WI38 (cell line): ENCODE data around the gene TMEM240.
"Not testable (repeated sequence)": the region's sequence is repeated elsewhere in the genome, so short reads cannot be mapped to it uniquely, and the experiment has no call there.

Experiments used
- H3K4me3 ChIP-seq: 2 replicates; pipeline ENCODE4 v1.5.1; 2011; ENCODE audit warnings: low read depth, mild to moderate bottlenecking, control low read depth, low read length
- TF ChIP-seq, protein P1 (sequence below): IDR thresholded peaks from 2 replicates; pipeline ENCODE4 v1.5.1; 2012; ENCODE audit warnings: low read depth, mild to moderate bottlenecking, control low read depth, low read length

TMEM240 gene

DNA sequence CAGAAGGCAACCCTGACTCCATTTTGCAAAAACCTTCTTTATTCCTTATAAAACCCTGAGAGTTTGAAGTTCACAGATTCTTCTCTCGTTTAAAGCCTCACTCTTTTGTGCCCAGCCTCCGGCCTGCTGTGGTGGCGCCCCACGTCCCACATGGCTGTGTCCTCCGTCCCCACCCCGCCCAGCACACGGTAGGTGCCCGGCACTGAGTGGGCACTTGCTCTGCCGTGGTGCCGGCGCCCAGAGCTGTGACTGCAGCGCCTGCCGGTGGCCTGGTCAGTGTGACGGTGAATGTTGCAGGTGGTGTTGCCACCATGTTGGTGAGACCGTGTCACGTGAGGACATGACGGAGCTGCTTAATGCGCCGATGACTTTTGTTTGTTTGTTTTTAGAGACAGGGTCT is 19.1 kb downstream of the TMEM240 start:
- no peak overlapping the region for H3K4me3 ChIP-seq
- TF ChIP-seq, protein P1, sequence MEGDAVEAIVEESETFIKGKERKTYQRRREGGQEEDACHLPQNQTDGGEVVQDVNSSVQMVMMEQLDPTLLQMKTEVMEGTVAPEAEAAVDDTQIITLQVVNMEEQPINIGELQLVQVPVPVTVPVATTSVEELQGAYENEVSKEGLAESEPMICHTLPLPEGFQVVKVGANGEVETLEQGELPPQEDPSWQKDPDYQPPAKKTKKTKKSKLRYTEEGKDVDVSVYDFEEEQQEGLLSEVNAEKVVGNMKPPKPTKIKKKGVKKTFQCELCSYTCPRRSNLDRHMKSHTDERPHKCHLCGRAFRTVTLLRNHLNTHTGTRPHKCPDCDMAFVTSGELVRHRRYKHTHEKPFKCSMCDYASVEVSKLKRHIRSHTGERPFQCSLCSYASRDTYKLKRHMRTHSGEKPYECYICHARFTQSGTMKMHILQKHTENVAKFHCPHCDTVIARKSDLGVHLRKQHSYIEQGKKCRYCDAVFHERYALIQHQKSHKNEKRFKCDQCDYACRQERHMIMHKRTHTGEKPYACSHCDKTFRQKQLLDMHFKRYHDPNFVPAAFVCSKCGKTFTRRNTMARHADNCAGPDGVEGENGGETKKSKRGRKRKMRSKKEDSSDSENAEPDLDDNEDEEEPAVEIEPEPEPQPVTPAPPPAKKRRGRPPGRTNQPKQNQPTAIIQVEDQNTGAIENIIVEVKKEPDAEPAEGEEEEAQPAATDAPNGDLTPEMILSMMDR: no peak

DNA sequence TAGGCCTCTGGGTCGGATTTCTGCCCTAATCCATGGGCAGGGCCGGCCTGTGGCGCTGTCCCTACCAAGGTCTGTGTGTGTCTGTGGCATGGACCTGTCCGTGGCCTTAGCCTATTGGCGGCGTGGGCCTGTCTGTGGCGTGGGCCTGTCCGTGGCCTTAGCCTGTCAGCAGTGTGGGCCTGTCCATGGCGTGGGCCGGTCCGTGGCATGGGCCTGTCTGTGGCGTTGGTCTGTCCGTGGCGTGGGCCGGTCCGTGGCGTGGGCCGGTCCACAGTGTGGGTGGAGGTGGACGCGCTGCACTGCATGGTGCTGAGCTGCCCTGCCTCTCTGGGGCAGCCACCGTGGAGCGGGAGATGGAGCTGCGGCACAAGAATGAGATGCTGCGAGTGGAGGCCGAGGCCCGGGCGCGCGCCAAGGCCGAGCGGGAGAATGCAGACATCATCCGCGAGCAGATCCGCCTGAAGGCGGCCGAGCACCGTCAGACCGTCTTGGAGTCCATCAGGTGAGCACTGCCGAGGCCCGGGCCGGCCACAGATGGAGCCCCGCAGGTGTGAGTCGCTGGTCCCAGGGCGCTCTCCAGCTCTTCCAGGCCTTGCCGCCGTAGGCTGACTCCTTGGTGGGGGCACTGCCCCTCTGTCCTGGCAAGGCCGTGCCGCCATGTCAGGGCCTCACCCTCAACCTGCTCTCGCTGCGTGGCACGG is 20.5 kb downstream of the TMEM240 start:
- not testable (repeated sequence) for H3K4me3 ChIP-seq

GRCh38 chr1:1518621-1519007 is 21.8 kb downstream of the TMEM240 start:
- H3K4me3 ChIP-seq: not testable (repeated sequence)

DNA sequence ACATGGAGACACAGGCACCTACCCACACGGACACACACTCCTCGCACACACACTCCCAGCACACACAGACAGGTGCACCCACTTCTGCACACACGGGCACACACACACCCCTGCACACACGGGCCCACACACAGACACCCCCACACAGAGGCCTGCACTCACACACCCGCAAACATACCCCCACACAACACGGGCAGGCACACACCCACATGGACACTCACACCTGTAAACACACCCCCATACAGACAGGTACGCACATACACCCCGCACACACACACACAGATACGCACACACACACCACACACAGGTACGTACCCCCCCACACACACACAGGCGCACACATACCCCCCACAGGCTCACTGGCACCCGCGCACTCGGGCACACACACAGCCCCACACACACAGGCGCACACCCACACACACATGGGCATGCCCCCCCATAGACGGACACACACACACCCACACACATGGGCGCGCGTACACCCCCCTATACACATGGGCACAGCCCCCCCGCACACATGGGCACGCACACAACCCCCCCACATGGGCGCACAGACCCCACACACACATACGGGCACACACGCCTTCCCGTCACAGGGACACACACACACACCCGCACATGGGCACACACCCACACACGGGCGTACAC is 22.3 kb downstream of the TMEM240 start:
- no peak overlapping the region for H3K4me3 ChIP-seq
- TF ChIP-seq, protein P1: no peak

- not testable (repeated sequence) for H3K4me3 ChIP-seq
Measured at GRCh38 chr1:1516923-1517322, 23.5 kb downstream of the TMEM240 start.

DNA sequence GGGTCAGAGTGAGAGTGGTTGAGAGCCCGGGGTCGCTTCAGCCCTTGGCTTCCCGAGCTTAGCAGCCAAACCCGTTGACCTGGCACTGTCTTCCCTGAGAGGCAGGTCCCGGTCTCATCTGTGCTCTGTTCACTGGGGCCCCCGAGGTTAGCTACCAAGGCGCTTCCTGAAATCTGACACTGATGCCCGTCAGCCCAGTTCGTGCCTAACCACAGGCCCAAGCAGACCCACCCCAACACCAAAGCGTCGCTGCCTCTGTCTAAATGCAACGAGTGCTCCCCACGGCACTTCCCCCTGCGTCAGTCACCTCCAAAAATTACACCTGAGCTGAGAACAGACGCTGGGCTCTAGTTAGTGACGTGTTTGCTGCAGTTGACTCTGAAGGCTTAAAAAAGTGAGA is 26.0 kb downstream of the TMEM240 start:
- H3K4me3 ChIP-seq: not testable (repeated sequence)

GRCh38 chr1:1513675-1514074 is 26.7 kb downstream of the TMEM240 start:
- H3K4me3 ChIP-seq: peak overlapping the region; percentile 31; the same call in 1 of the 2 replicates

DNA sequence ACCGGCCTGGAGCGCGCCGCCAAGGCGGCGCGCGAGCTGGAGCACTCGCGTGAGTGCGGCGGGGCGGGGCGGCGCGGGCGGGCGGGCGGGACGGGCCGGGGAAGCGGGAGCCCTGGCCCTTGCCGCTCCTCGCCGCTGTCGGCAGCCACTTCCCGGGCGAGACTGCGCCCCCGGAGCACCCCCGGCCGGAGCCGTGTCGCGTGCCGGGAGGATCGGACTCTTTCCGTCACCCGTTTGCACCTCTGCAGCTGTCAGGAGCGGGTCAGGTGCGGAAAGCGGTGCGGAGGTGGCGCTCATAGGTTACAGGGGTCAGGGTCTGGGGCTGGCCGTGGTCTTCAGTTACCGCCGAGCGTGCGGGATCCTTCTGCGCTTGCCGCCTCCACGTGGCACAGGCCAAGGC is 28.0 kb downstream of the TMEM240 start:
- H3K4me3 ChIP-seq: peak overlapping the region; percentile 47

- peak within 1 kb of the TSS; percentile 66 for H3K4me3 ChIP-seq
- TF ChIP-seq, protein P1: no peak
Measured at GRCh38 chr1:1511533-1512285, 28.7 kb downstream of the TMEM240 start, which contains the start of gene ATAD3A. Gene ATAD3A (plus strand): TSS chr1:1512162. CDS start chr1:1512269, 107 bp downstream.

DNA sequence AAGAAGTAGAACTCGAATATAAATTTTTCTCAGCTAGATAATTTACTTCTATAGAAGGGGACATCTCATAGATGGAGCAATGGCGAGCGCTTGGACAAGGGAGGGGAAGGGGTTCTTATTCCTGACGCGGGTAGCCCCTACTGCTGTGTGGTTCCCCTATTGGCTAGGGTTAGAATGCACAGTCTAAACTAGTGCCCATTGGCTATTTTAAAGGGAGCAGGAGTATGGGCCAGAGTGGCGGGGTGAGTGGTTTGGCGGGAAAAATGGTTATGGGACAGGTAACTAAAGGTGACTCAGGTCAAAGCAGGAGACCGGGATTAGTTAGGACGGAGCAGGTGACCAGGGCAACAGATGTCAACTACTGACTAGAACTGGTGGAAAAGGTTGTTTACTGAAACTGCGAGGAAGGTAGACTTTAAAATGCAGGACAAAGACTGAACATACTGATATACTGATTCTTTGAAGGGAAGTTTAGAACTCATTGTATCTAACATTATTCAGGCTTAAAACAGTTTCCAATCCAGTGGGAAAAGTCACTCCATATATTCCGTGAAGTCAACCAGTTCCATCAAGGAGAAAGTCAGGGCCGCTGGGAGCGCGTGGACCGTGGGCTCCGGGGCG is 29.4 kb downstream of the TMEM240 start:
- TF ChIP-seq, protein P1: no peak
- peak overlapping the region; percentile 66 for H3K4me3 ChIP-seq

GRCh38 chr1:1509465-1509850 is 31.0 kb downstream of the TMEM240 start:
- not testable (repeated sequence) for H3K4me3 ChIP-seq

- H3K4me3 ChIP-seq: not testable (repeated sequence)
Measured at GRCh38 chr1:1508775-1509464, 31.5 kb downstream of the TMEM240 start.
